Duodenal mucosa (tissue), 2 donors: ENCODE data around the gene EIF1AD.
"Not testable (repeated sequence)": the region's sequence is repeated elsewhere in the genome, so short reads cannot be mapped to it uniquely, and the experiment has no call there.

Experiments
- H3K27ac ChIP-seq: one replicate; pipeline ENCODE4 v1.7.0; 2013; ENCODE audit warnings: low read depth, low read length
- H3K27me3 ChIP-seq, 2 donors: one replicate each; pipeline ENCODE4 v1.7.0; 2013; ENCODE audit warnings: low read length in 2 of 2, control low read depth in 1 of 2; ENCODE audit not compliant: insufficient read depth in 2 of 2, control insufficient read depth in 1 of 2
- H3K36me3 ChIP-seq, 2 donors: one replicate each; pipeline ENCODE4 v1.7.0; 2013; ENCODE audit warnings: low read length in 2 of 2, control low read depth in 1 of 2; ENCODE audit not compliant: insufficient read depth in 2 of 2, control insufficient read depth in 1 of 2
- H3K4me1 ChIP-seq, 2 donors: one replicate each; pipeline ENCODE4 v1.7.0; 2013; ENCODE audit warnings: low read length in 2 of 2, control low read depth in 1 of 2; ENCODE audit not compliant: insufficient read depth in 2 of 2, control insufficient read depth in 1 of 2
- H3K4me3 ChIP-seq, 2 donors: one replicate each; pipeline ENCODE4 v1.7.0; 2013; ENCODE audit warnings: low read length in 2 of 2, low read depth in 1 of 2
- H3K9ac ChIP-seq, 2 donors: one replicate each; pipeline ENCODE4 v1.7.0; 2013; ENCODE audit warnings: low read length in 2 of 2, low read depth in 1 of 2
- H3K9me3 ChIP-seq, 2 donors: one replicate each; pipeline ENCODE4 v1.7.0; 2013; ENCODE audit warnings: low read length in 2 of 2, control low read depth in 1 of 2; ENCODE audit not compliant: control insufficient read depth in 1 of 2

Gene EIF1AD

GRCh38 chr11:66042996-66043906 lies 41.3 kb upstream of the EIF1AD start:
- Histone ChIP-seq H3K27ac (no peak overlapping the region), H3K27me3 (peaks cover 0 to 3% of the 10 kb centered on the region in 2 donors), H3K4me3 (no peak overlapping the region), H3K36me3 (no peaks in the 10 kb centered on the region), H3K4me1 (peaks cover 7 to 8% of the 10 kb centered on the region in 2 donors), H3K9ac (no peak overlapping the region), H3K9me3 (no peaks in the 10 kb centered on the region)

- Histone ChIP-seq H3K27me3 (peaks cover 0 to 3% of the 10 kb centered on the region in 2 donors), H3K4me1 (peaks cover 7 to 8% of the 10 kb centered on the region in 2 donors), H3K9ac (no peak overlapping the region), H3K36me3 (no peaks in the 10 kb centered on the region), H3K27ac (no peak overlapping the region), H3K4me3 (no peak overlapping the region), H3K9me3 (no peaks in the 10 kb centered on the region)
Observed at GRCh38 chr11:66042227-66042995, 40.5 kb upstream of the EIF1AD start.

GRCh38 chr11:66039765-66040164 lies 37.8 kb upstream of the EIF1AD start:
- no peaks in the 10 kb centered on the region for H3K27me3 ChIP-seq
- H3K9me3 ChIP-seq: no peaks in the 10 kb centered on the region
- no peak overlapping the region for H3K27ac ChIP-seq
- H3K9ac ChIP-seq: no peak overlapping the region
- peaks cover under 1% of the 10 kb centered on the region in 2 donors for H3K4me1 ChIP-seq
- no peak overlapping the region for H3K4me3 ChIP-seq
- H3K36me3 ChIP-seq: no peaks in the 10 kb centered on the region

GRCh38 chr11:66037327-66037726 lies 35.4 kb upstream of the EIF1AD start:
- Histone ChIP-seq H3K9ac (no peak overlapping the region), H3K4me3 (no peak overlapping the region), H3K9me3 (no peaks in the 10 kb centered on the region), H3K27ac (no peak overlapping the region), H3K36me3 (no peaks in the 10 kb centered on the region), H3K27me3 (no peaks in the 10 kb centered on the region), H3K4me1 (no peaks in the 10 kb centered on the region)

- Histone ChIP-seq H3K27ac (no peak overlapping the region), H3K4me3 (no peak overlapping the region), H3K36me3 (no peaks in the 10 kb centered on the region), H3K4me1 (no peaks in the 10 kb centered on the region), H3K27me3 (no peaks in the 10 kb centered on the region), H3K9me3 (no peaks in the 10 kb centered on the region), H3K9ac (no peak overlapping the region)
Observed at GRCh38 chr11:66036334-66036710, 34.4 kb upstream of the EIF1AD start.

- Histone ChIP-seq H3K9me3 (no peaks in the 10 kb centered on the region), H3K4me3 (no peak overlapping the region), H3K4me1 (no peaks in the 10 kb centered on the region), H3K36me3 (no peaks in the 10 kb centered on the region), H3K9ac (no peak overlapping the region), H3K27me3 (no peaks in the 10 kb centered on the region), H3K27ac (no peak overlapping the region)
Observed at GRCh38 chr11:66035653-66036333, 33.8 kb upstream of the EIF1AD start.

- Histone ChIP-seq H3K27ac (no peak overlapping the region), H3K9me3 (no peaks in the 10 kb centered on the region), H3K27me3 (no peaks in the 10 kb centered on the region), H3K4me1 (no peaks in the 10 kb centered on the region), H3K36me3 (no peaks in the 10 kb centered on the region), H3K9ac (no peak overlapping the region), H3K4me3 (no peak overlapping the region)
Observed at GRCh38 chr11:66032957-66033735, 31.2 kb upstream of the EIF1AD start.

- Histone ChIP-seq H3K4me3 (no peak within 1 kb of the TSS), H3K4me1 (peaks cover 0 to 7% of the 10 kb centered on the region in 2 donors), H3K9ac (no peak within 1 kb of the TSS), H3K9me3 (no peaks in the 10 kb centered on the region), H3K27me3 (peaks cover 0 to 4% of the 10 kb centered on the region in 2 donors), H3K36me3 (no peaks in the 10 kb centered on the region), H3K27ac (no peak within 1 kb of the TSS)
Observed at GRCh38 chr11:66026017-66026529, 24.1 kb upstream of the EIF1AD start, which contains the start of gene CATSPER1. Gene CATSPER1 (minus strand): TSS chr11:66026479. CDS start chr11:66026379, 100 bp downstream.

- H3K36me3 ChIP-seq, H3K9ac ChIP-seq, H3K27ac ChIP-seq, H3K27me3 ChIP-seq, H3K9me3 ChIP-seq, H3K4me1 ChIP-seq, H3K4me3 ChIP-seq: not testable (repeated sequence)
Observed at GRCh38 chr11:66023186-66023440, 21.2 kb upstream of the EIF1AD start.
